Endothelial cell of umbilical vein (primary cell): Measurements from ENCODE around the gene TAF3.
A peak's percentile ranks its signal among the peaks of the same experiment; 100 is the strongest.

Source experiments
- CTCF ChIP-seq, 2 donors: IDR thresholded peaks; 1 replicate in 1 of 2; 2 replicates in 1 of 2; pipeline ENCODE4 v1.5.1; 2011; ENCODE audit warnings: low read length in 2 of 2, mild to moderate bottlenecking in 2 of 2, moderate library complexity in 2 of 2, control low read depth in 1 of 2, inconsistent platforms in 1 of 2, low read depth in 1 of 2; ENCODE audit not compliant: insufficient read depth in 1 of 2; ENCODE audit errors: extremely low read depth in 1 of 2
- EZH2 ChIP-seq: IDR thresholded peaks from 2 replicates; pipeline ENCODE4 v1.6.1; 2012; ENCODE audit warnings: borderline replicate concordance, low read depth, mild to moderate bottlenecking, moderate library complexity, low read length, inconsistent platforms; ENCODE audit not compliant: severe bottlenecking
- FOS ChIP-seq: IDR thresholded peaks from 2 replicates; pipeline ENCODE4 v1.6.1; 2011; ENCODE audit warnings: mild to moderate bottlenecking, low read length, moderate library complexity, borderline replicate concordance; ENCODE audit not compliant: insufficient read depth
- GATA2 ChIP-seq: IDR thresholded peaks from 2 replicates; pipeline ENCODE4 v1.7.0; 2011; ENCODE audit warnings: low read depth, mild to moderate bottlenecking, moderate library complexity, mixed read lengths, low read length; ENCODE audit not compliant: insufficient read length, insufficient read depth
- JUN ChIP-seq: IDR thresholded peaks from 2 replicates; pipeline ENCODE4 v1.6.1; 2011; ENCODE audit warnings: borderline replicate concordance, low read depth; ENCODE audit not compliant: insufficient read length, insufficient read depth
- MAX ChIP-seq: IDR thresholded peaks from 2 replicates; pipeline ENCODE4 v1.6.1; 2011; ENCODE audit not compliant: insufficient read depth, insufficient read length
- MYC ChIP-seq: IDR thresholded peaks from one replicate; pipeline ENCODE4 v1.6.1; 2011; ENCODE audit warnings: mild to moderate bottlenecking, low read depth, low read length
- POLR2A ChIP-seq: IDR thresholded peaks from 2 replicates; pipeline ENCODE4 v1.6.1; 2012; ENCODE audit warnings: low read depth, mild to moderate bottlenecking, control low read depth, low read length
- POLR2AphosphoS5 ChIP-seq: IDR thresholded peaks from 2 replicates; pipeline ENCODE4 v1.6.1; 2012; ENCODE audit warnings: low read depth, mild to moderate bottlenecking, control low read depth, low read length, moderate library complexity; ENCODE audit not compliant: insufficient read depth

DNA sequence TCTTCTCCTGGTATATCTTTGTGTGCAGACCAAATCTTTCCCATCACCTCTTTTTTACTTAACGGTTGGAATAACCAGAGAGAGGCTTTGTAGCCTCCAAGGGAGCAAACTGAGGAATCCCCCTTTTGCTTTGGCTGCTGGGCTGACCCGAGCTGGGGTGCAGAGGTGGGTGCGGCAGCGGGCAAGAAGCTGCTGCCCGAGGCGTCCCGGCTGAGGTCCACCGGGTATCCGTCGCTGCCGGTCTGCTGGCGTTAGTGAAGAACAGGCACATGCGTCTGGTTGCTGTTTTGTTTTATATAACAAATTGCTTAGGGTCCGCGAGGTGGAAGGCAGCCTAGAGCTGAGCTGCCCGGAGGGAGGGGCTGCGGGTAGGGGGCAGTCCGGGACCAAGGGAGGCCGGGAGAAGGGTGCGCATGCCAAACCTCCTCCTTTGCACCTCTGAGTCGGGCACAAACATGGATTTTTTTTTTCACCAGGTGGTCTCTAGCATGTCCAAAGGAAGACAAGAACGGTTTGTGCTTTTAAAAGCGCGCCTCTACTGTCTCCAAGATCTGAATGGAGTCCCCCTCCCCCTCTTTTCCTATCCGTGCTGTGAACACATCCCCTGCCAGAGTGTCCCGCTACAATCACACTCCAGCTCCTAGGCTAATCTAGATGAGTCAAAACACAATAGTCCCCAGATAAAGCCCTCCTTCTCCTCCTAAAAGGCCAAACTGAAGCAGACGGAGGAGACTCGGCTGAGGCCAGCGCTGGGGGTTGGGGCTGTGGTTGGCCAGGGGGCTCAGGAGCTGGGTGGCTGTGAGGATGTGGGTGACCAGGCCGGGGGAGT lies 229.4 kb downstream of the TAF3 start:
- TF ChIP-seq CTCF (IDR thresholded peaks at IDR 0.05; ENCODE audit: extremely low read depth in 1 of 2, insufficient read depth in 1 of 2, low read depth in 1 of 2, low read length in 2 of 2), result no peak
- TF ChIP-seq POLR2AphosphoS5, result no peak
- TF ChIP-seq POLR2A, result no peak
- TF ChIP-seq EZH2, result peak; percentile 53
- TF ChIP-seq MYC, result no peak
- no peak for TF ChIP-seq MAX
- no peak for TF ChIP-seq GATA2
- no peak for TF ChIP-seq FOS
- no peak for TF ChIP-seq JUN
